HepG2 (cell line): ENCODE results near the gene OR10A3. TPM values are rescaled to one million over a fixed set of nuclear protein-coding genes. Genes with fewer than 3 reads are reported as not detected.

Experiments
- AFF4 ChIP-seq: sonication (generic); formaldehyde crosslinking; IDR thresholded peaks from 2 replicates; pipeline ENCODE4 v1.4.0; 2020; ENCODE audit warnings: missing genetic modification reagents
- CHD2 ChIP-seq: IDR thresholded peaks from 2 replicates; pipeline ENCODE4 v1.6.1; 2011; ENCODE audit warnings: low read depth, low read length, improper control_type of control experiment
- GTF2F1 ChIP-seq: fragments of 150-350 bp; IDR thresholded peaks from 2 replicates; pipeline ENCODE4 v1.6.1; 2014; ENCODE audit warnings: low read length
- HOXA3 ChIP-seq: sonication (generic); formaldehyde crosslinking; IDR thresholded peaks from 2 replicates; pipeline ENCODE4 v1.5.0; 2020; ENCODE audit warnings: missing genetic modification reagents
- KAT8 ChIP-seq: IDR thresholded peaks from 2 replicates; pipeline ENCODE4 v1.6.1; 2016; ENCODE audit warnings: missing genetic modification reagents, missing compliant biosample characterization
- PHF21A ChIP-seq: sonication (generic); formaldehyde crosslinking; IDR thresholded peaks from 2 replicates; pipeline ENCODE4 v1.5.0; 2020; ENCODE audit warnings: mild to moderate bottlenecking, missing genetic modification reagents
- PPARG ChIP-seq: conservative IDR thresholded peaks from 2 replicates; pipeline ENCODE4 v1.6.1; 2016; ENCODE audit warnings: missing biosample characterization, missing genetic modification reagents
- RXRB ChIP-seq: IDR thresholded peaks from 2 replicates; pipeline ENCODE4 v1.6.1; 2016; ENCODE audit warnings: borderline replicate concordance, missing genetic modification reagents, missing compliant biosample characterization
- SPEN ChIP-seq: sonication (generic); formaldehyde crosslinking; IDR thresholded peaks from 2 replicates; pipeline ENCODE4 v1.5.1; 2020; ENCODE audit warnings: low read depth, mild to moderate bottlenecking, missing genetic modification reagents
- XRCC5 ChIP-seq: fragments of 200-400 bp; formaldehyde crosslinking; optimal IDR thresholded peaks from 2 replicates; pipeline ENCODE3; 2017; ENCODE audit warnings: mild to moderate bottlenecking, low read length
- ZKSCAN5 ChIP-seq: sonication (generic); formaldehyde crosslinking; IDR thresholded peaks from 2 replicates; pipeline ENCODE4 v1.5.1; 2020; ENCODE audit warnings: mild to moderate bottlenecking, missing genetic modification reagents
- ZNF644 ChIP-seq: IDR thresholded peaks from 2 replicates; pipeline ENCODE4 v1.6.1; 2016; ENCODE audit warnings: low read depth
- ZNF740 ChIP-seq: sonication (generic); formaldehyde crosslinking; IDR thresholded peaks from 2 replicates; pipeline ENCODE4 v1.4.0; 2020; ENCODE audit warnings: missing genetic modification reagents
- ZNF788 ChIP-seq: sonication (generic); formaldehyde crosslinking; IDR thresholded peaks from 2 replicates; pipeline ENCODE4 v1.5.0; 2020; ENCODE audit warnings: mild to moderate bottlenecking, missing genetic modification reagents, borderline replicate concordance
- ZNF792 ChIP-seq: IDR thresholded peaks from 2 replicates; pipeline ENCODE4 v1.6.1; 2016
- polyA plus RNA-seq, 8 experiments: library from polyadenylated mRNA; depleted of rRNA in 3 of 8; stranded (reverse) in 7 of 8; unstranded in 1 of 8; fragments of >200 nt; fragmentation: Illumina TruSeq in 4 of 8; extraction: Trizol in 4 of 8; gene quantifications; 2 replicates each; pipeline versions ENCODE4 v1.2.1 to v1.2.3, GENCODE V29; 2011 to 2016; ENCODE audit warnings: low read depth in 4 of 8, missing spikeins in 1 of 8, mixed read lengths in 1 of 8; ENCODE audit not compliant: insufficient read depth in 1 of 8
- total RNA-seq, 5 experiments: library from RNA; depleted of rRNA; stranded (reverse); fragments of >200 nt; fragmentation: Illumina TruSeq; extraction: Trizol; gene quantifications; 2 replicates each; pipeline ENCODE4 v1.2.3, GENCODE V29; 2016; ENCODE audit warnings: low read depth in 1 of 5
- TF ChIP-seq, protein P1 (sequence below): sonication (generic); formaldehyde crosslinking; IDR thresholded peaks from 2 replicates; pipeline ENCODE4 v1.5.0; 2020; ENCODE audit warnings: missing genetic modification reagents
- TF ChIP-seq, protein P2 (sequence below): sonication (generic); formaldehyde crosslinking; IDR thresholded peaks from 2 replicates; pipeline ENCODE4 v1.4.0; 2020; ENCODE audit warnings: missing genetic modification reagents
- TF ChIP-seq, protein P3 (sequence below): sonication (generic); formaldehyde crosslinking; IDR thresholded peaks from 2 replicates; pipeline ENCODE4 v1.8.0; 2022; ENCODE audit warnings: mild to moderate bottlenecking, missing genetic modification reagents; ENCODE audit not compliant: insufficient replicate concordance

OR10A3 gene
- total and polyA plus RNA-seq, 2 of the 13 experiments (the other 11 are each of a cell fraction or from before 2014, with no cell fraction given): not detected

DNA sequence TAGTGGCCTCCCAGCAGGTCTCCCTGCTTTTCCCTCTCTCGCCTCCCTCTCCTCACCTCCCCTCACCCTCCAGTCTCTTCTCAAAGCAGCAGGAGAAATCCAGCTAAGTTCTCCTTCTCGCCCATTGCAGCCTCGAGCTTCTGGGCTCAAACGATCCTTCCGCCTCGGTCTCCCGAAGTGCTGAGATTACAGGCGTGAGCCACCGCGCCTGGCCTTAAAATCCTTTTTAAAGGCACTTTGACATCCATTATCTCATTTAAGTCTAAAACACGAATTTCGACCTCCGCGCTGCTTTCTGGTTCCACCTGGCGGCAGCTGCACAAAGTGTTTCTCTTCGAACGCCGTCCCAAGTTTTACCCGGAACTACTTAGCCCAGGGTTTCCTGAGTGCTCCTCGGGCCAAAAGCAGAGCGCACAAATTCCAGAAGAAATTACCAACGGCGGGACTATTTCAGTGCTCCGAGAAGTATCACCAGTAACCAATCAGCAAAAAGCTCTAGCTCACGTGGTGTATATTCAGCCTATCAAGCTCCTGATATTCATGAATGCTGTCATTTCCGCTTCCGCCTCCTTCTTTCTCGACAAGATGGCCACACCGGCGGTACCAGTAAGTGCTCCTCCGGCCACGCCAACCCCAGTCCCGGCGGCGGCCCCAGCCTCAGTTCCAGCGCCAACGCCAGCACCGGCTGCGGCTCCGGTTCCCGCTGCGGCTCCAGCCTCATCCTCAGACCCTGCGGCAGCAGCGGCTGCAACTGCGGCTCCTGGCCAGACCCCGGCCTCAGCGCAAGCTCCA, 45.5 kb upstream of the OR10A3 start, which contains the start of gene EIF3F (continued):
- TF ChIP-seq, protein P1, sequence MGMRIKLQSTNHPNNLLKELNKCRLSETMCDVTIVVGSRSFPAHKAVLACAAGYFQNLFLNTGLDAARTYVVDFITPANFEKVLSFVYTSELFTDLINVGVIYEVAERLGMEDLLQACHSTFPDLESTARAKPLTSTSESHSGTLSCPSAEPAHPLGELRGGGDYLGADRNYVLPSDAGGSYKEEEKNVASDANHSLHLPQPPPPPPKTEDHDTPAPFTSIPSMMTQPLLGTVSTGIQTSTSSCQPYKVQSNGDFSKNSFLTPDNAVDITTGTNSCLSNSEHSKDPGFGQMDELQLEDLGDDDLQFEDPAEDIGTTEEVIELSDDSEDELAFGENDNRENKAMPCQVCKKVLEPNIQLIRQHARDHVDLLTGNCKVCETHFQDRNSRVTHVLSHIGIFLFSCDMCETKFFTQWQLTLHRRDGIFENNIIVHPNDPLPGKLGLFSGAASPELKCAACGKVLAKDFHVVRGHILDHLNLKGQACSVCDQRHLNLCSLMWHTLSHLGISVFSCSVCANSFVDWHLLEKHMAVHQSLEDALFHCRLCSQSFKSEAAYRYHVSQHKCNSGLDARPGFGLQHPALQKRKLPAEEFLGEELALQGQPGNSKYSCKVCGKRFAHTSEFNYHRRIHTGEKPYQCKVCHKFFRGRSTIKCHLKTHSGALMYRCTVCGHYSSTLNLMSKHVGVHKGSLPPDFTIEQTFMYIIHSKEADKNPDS (CRISPR knock-in tag): 0 out of 2 replicates have a peak, but pooled peaks have one; percentile 36
- TF ChIP-seq KAT8 (CRISPR knock-in tag) (peak; percentile 99), SPEN (CRISPR knock-in tag) (no peak; the same call in 1 of the 2 replicates), ZNF788 (CRISPR knock-in tag) (peak; percentile 81; the same call in 1 of the 2 replicates), AFF4 (0 out of 2 replicates have a peak, but pooled peaks have one; percentile 45), GTF2F1 (0 out of 2 replicates have a peak, but pooled peaks have one; percentile 38), ZNF644 (peak; percentile 53; the same call in 1 of the 2 replicates), RXRB (CRISPR knock-in tag) (peak; percentile 58; the same call in 1 of the 2 replicates), PPARG (CRISPR knock-in tag) (peak; percentile 34; the same call in 1 of the 2 replicates), CHD2 (peak; percentile 18; the same call in 1 of the 2 replicates), ZNF740 (CRISPR knock-in tag) (no peak), PHF21A (CRISPR knock-in tag) (peak; percentile 96), HOXA3 (CRISPR knock-in tag) (peak; percentile 93), ZKSCAN5 (CRISPR knock-in tag) (peak; percentile 97), XRCC5 (peak; percentile 99), ZNF792 (CRISPR knock-in tag) (peak; percentile 55; the same call in 1 of the 2 replicates)
- TF ChIP-seq, protein P2, sequence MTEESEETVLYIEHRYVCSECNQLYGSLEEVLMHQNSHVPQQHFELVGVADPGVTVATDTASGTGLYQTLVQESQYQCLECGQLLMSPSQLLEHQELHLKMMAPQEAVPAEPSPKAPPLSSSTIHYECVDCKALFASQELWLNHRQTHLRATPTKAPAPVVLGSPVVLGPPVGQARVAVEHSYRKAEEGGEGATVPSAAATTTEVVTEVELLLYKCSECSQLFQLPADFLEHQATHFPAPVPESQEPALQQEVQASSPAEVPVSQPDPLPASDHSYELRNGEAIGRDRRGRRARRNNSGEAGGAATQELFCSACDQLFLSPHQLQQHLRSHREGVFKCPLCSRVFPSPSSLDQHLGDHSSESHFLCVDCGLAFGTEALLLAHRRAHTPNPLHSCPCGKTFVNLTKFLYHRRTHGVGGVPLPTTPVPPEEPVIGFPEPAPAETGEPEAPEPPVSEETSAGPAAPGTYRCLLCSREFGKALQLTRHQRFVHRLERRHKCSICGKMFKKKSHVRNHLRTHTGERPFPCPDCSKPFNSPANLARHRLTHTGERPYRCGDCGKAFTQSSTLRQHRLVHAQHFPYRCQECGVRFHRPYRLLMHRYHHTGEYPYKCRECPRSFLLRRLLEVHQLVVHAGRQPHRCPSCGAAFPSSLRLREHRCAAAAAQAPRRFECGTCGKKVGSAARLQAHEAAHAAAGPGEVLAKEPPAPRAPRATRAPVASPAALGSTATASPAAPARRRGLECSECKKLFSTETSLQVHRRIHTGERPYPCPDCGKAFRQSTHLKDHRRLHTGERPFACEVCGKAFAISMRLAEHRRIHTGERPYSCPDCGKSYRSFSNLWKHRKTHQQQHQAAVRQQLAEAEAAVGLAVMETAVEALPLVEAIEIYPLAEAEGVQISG (CRISPR knock-in tag): peak; percentile 93
- TF ChIP-seq, protein P3, sequence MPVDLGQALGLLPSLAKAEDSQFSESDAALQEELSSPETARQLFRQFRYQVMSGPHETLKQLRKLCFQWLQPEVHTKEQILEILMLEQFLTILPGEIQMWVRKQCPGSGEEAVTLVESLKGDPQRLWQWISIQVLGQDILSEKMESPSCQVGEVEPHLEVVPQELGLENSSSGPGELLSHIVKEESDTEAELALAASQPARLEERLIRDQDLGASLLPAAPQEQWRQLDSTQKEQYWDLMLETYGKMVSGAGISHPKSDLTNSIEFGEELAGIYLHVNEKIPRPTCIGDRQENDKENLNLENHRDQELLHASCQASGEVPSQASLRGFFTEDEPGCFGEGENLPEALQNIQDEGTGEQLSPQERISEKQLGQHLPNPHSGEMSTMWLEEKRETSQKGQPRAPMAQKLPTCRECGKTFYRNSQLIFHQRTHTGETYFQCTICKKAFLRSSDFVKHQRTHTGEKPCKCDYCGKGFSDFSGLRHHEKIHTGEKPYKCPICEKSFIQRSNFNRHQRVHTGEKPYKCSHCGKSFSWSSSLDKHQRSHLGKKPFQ: no peak
